ENCODE results near the gene SUMO1. TPM values are rescaled to one million over a fixed set of nuclear protein-coding genes. Genes with fewer than 3 reads are reported as not detected.

The SUMO1 gene
- total and polyA plus RNA-seq, 9 of the 15 experiments (the other 6 are each of a cell fraction or from before 2014, with no cell fraction given): 63.7 to 292 (median 92.0) TPM

DNA sequence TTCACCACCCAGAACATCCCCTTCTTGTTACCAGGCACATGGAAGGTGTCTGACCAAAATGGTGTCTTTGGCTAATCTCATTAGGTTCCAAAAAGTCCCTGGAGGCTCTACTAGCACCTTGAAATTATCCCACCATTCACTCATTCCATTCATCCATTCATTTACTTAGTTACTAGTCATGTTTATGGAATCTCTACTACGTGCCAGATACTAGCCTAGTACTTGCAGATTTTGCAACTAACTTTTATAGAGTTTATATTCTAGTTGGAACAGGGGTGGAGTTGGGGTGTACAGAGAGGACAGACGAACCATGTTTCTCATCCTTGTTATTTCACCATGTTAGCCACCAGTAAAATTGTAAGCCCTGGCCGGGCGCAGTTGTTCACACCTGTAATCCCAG, 23.1 kb upstream of the SUMO1 start:
- Histone ChIP-seq H3K36me3 (ENCODE audit: control insufficient read depth, insufficient read depth, low read length) (no peaks in the 10 kb centered on the region), H3K27me3 (ENCODE audit: control insufficient read depth in 2 of 2, insufficient read depth in 2 of 2, low read length in 2 of 2) (no peaks in the 10 kb centered on the region), H3K79me2 (ENCODE audit: control insufficient read depth, insufficient read depth, low read length) (peaks cover 16% of the 10 kb centered on the region), H2AFZ (ENCODE audit: low read depth, low read length) (no peak overlapping the region), H3K9me1 (ENCODE audit: control insufficient read depth, insufficient read depth, low read length) (no peaks in the 10 kb centered on the region), H3K4me2 (ENCODE audit: insufficient read depth, low read length) (no peak overlapping the region), H3K9me3 (replicated peaks; ENCODE audit: control insufficient read depth, insufficient read depth, low read depth, low read length) (no peaks in the 10 kb centered on the region), H3K27ac (ENCODE audit: extremely low read depth, low read depth, low read length) (no peak overlapping the region), H3K4me3 (no peak overlapping the region), H3K9ac (ENCODE audit: insufficient read depth in 1 of 2, low read depth in 2 of 2, low read length in 2 of 2) (no peak overlapping the region), H4K20me1 (replicated peaks; ENCODE audit: control insufficient read depth, insufficient read depth, low read length) (peaks cover 4% of the 10 kb centered on the region; the same call in 1 of the 2 replicates), H3K4me1 (replicated peaks in 1 of 2; ENCODE audit: control insufficient read depth in 2 of 2, insufficient read depth in 2 of 2, low read length in 2 of 2) (no peaks in the 10 kb centered on the region; a peak in 1 of 5 replicates)
- WGBS (ENCODE audit: insufficient coverage, low coverage, missing lambda C conversion rate): 64% methylated on average over 4 of the region's 4 CpGs
- ChIA-PET POLR2A (no interaction called here), CTCF (ENCODE audit: low intra/inter-chr PET ratio) (no interaction called here)
- intact Hi-C loops (cut with micrococcal nuclease): no loop called here
- in situ Hi-C loops (cut with MboI): no loop called here
- no peak for ATAC-seq
- BruUV-seq (replicated peaks): no TSS peak
- no peak for FAIRE-seq
- no peak for DNase-seq (ENCODE audit: extremely low read depth in 1 of 4, low spot score in 3 of 4)
- TF ChIP-seq SNIP1 (IDR thresholded peaks at IDR 0.05; ENCODE audit: low read depth) (no peak), MAZ (CRISPR knock-in tag; conservative IDR thresholded peaks at IDR 0.05 in 1 of 2, IDR thresholded peaks at IDR 0.05 in 1 of 2) (no peak), TAL1 (IDR thresholded peaks at IDR 0.05) (no peak), SP1 (CRISPR knock-in tag; IDR thresholded peaks at IDR 0.05) (no peak), SIX5 (IDR thresholded peaks at IDR 0.05; ENCODE audit: borderline replicate concordance in 1 of 2, insufficient read depth in 1 of 2, low read depth in 1 of 2, low read length in 2 of 2) (no peak), RUNX1 (IDR thresholded peaks at IDR 0.05; ENCODE audit: low read depth) (no peak)
- TF ChIP-seq, protein P1, sequence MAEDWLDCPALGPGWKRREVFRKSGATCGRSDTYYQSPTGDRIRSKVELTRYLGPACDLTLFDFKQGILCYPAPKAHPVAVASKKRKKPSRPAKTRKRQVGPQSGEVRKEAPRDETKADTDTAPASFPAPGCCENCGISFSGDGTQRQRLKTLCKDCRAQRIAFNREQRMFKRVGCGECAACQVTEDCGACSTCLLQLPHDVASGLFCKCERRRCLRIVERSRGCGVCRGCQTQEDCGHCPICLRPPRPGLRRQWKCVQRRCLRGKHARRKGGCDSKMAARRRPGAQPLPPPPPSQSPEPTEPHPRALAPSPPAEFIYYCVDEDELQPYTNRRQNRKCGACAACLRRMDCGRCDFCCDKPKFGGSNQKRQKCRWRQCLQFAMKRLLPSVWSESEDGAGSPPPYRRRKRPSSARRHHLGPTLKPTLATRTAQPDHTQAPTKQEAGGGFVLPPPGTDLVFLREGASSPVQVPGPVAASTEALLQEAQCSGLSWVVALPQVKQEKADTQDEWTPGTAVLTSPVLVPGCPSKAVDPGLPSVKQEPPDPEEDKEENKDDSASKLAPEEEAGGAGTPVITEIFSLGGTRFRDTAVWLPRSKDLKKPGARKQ (CRISPR knock-in tag; IDR thresholded peaks at IDR 0.05): no peak
- TF ChIP-seq, protein P2, sequence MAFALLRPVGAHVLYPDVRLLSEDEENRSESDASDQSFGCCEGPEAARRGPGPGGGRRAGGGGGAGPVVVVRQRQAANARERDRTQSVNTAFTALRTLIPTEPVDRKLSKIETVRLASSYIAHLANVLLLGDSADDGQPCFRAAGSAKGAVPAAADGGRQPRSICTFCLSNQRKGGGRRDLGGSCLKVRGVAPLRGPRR (CRISPR knock-in tag; IDR thresholded peaks at IDR 0.05): no peak
- TF ChIP-seq, protein P3, sequence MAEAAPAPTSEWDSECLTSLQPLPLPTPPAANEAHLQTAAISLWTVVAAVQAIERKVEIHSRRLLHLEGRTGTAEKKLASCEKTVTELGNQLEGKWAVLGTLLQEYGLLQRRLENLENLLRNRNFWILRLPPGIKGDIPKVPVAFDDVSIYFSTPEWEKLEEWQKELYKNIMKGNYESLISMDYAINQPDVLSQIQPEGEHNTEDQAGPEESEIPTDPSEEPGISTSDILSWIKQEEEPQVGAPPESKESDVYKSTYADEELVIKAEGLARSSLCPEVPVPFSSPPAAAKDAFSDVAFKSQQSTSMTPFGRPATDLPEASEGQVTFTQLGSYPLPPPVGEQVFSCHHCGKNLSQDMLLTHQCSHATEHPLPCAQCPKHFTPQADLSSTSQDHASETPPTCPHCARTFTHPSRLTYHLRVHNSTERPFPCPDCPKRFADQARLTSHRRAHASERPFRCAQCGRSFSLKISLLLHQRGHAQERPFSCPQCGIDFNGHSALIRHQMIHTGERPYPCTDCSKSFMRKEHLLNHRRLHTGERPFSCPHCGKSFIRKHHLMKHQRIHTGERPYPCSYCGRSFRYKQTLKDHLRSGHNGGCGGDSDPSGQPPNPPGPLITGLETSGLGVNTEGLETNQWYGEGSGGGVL (CRISPR knock-in tag; IDR thresholded peaks at IDR 0.05): no peak

Data from K562 (cell line).